ENCODE data around the gene ZNF670. TPM values are rescaled to one million over a fixed set of nuclear protein-coding genes. Genes with fewer than 3 reads are reported as not detected.

Gene ZNF670
- total RNA-seq, 2 donors from 2014 or later: 1.7 to 2.6 TPM

- intact Hi-C loops (cut with DNase I): no loop called here
- no peak overlapping the region for H3K27ac ChIP-seq
- H3K4me3 ChIP-seq: no peak overlapping the region
- H3K27me3 ChIP-seq: no peaks in the 10 kb centered on the region
- H3K9me3 ChIP-seq: no peaks in the 10 kb centered on the region
- no peak overlapping the region for H3K9ac ChIP-seq (ENCODE audit: low read depth in 2 of 2, low read length in 2 of 2)
- no peaks in the 10 kb centered on the region for H3K4me1 ChIP-seq
- no peaks in the 10 kb centered on the region for H3K36me3 ChIP-seq
- TF ChIP-seq CTCF (IDR thresholded peaks at IDR 0.05): no peak
- no peak for DNase-seq
Observed at GRCh38 chr1:247060771-247061170, 17.8 kb downstream of the ZNF670 start.

- no peaks in the 10 kb centered on the region for H3K9me3 ChIP-seq
- intact Hi-C loops (cut with DNase I): no loop called here
Observed at GRCh38 chr1:247056071-247056470, 22.5 kb downstream of the ZNF670 start.

GRCh38 chr1:247054992-247055415 is 23.6 kb downstream of the ZNF670 start:
- TF ChIP-seq CTCF (IDR thresholded peaks at IDR 0.05): no peak
- Histone ChIP-seq H3K27me3 (no peaks in the 10 kb centered on the region), H3K9me3 (no peaks in the 10 kb centered on the region), H3K36me3 (no peaks in the 10 kb centered on the region), H3K4me3 (no peak overlapping the region), H3K4me1 (no peaks in the 10 kb centered on the region), H3K9ac (ENCODE audit: low read depth in 2 of 2, low read length in 2 of 2) (no peak overlapping the region), H3K27ac (no peak overlapping the region)
- peak; percentile 24 for DNase-seq
- intact Hi-C loops (cut with DNase I): no loop called here

More at GRCh38 chr1:247056071-247056470, 22.5 kb downstream of the ZNF670 start:
- no peak for TF ChIP-seq CTCF (IDR thresholded peaks at IDR 0.05)
- DNase-seq: no peak
- H3K9ac ChIP-seq (ENCODE audit: low read depth in 2 of 2, low read length in 2 of 2): no peak overlapping the region
- H3K27ac ChIP-seq: no peak overlapping the region
- H3K27me3 ChIP-seq: no peaks in the 10 kb centered on the region
- H3K4me1 ChIP-seq: no peaks in the 10 kb centered on the region
- no peaks in the 10 kb centered on the region for H3K36me3 ChIP-seq
- no peak overlapping the region for H3K4me3 ChIP-seq

GRCh38 chr1:247047702-247048101 is 30.9 kb downstream of the ZNF670 start:
- H3K36me3 ChIP-seq: no peaks in the 10 kb centered on the region
- no peaks in the 10 kb centered on the region for H3K27me3 ChIP-seq
- H3K4me3 ChIP-seq: no peak overlapping the region
- peaks cover 5% of the 10 kb centered on the region for H3K9me3 ChIP-seq
- DNase-seq: no peak
- no peak overlapping the region for H3K9ac ChIP-seq (ENCODE audit: low read depth in 2 of 2, low read length in 2 of 2)
- H3K4me1 ChIP-seq: no peaks in the 10 kb centered on the region
- TF ChIP-seq CTCF (IDR thresholded peaks at IDR 0.05): no peak
- intact Hi-C loops (cut with DNase I): no loop called here
- no peak overlapping the region for H3K27ac ChIP-seq

GRCh38 chr1:247047260-247047659 is 31.4 kb downstream of the ZNF670 start:
- Histone ChIP-seq H3K27ac (no peak overlapping the region), H3K9ac (ENCODE audit: low read depth in 2 of 2, low read length in 2 of 2) (no peak overlapping the region), H3K27me3 (no peaks in the 10 kb centered on the region), H3K9me3 (peaks cover 5% of the 10 kb centered on the region), H3K36me3 (no peaks in the 10 kb centered on the region), H3K4me1 (no peaks in the 10 kb centered on the region), H3K4me3 (no peak overlapping the region)
- intact Hi-C loops (cut with DNase I): no loop called here
- DNase-seq: no peak
- TF ChIP-seq CTCF (IDR thresholded peaks at IDR 0.05): no peak

- Histone ChIP-seq H3K4me3 (no peak overlapping the region), H3K36me3 (no peaks in the 10 kb centered on the region), H3K27me3 (no peaks in the 10 kb centered on the region), H3K4me1 (no peaks in the 10 kb centered on the region), H3K9ac (ENCODE audit: low read depth in 2 of 2, low read length in 2 of 2) (no peak overlapping the region), H3K27ac (no peak overlapping the region), H3K9me3 (no peaks in the 10 kb centered on the region)
- intact Hi-C loops (cut with DNase I): no loop called here
- TF ChIP-seq CTCF (IDR thresholded peaks at IDR 0.05): no peak
- no peak for DNase-seq
Observed at GRCh38 chr1:247043406-247043805, 35.2 kb downstream of the ZNF670 start.
